Effector CD8-positive, alpha-beta T cell (primary cell): Measurements from ENCODE around the gene ITFG1.
"Not testable (repeated sequence)": the region's sequence is repeated elsewhere in the genome, so short reads cannot be mapped to it uniquely, and the experiment has no call there.

Experiments
- DNase-seq: peaks from one replicate; lab custom pipeline; 2025; lab: John Stamatoyannopoulos, UW

The ITFG1 gene

DNA sequence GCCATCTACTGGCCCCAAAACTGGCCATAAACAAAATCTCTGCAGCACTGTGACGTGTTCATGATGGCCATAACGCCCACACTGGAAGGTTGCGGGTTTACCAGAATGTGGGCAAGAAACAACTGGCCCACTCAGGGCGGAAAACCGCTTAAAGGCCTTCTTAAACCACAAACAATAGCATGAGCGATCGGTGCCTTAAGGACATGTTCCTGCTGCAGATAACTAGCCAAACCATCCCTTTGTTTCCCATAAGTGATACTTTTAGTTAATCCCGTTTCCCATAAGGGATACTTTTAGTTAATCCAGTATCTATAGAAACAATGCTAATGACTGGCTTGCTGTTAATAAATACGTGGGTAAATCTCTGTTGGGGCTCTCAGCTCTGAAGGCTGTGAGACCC, 308.4 kb downstream of the ITFG1 start:
- DNase-seq = not testable (repeated sequence)

DNA sequence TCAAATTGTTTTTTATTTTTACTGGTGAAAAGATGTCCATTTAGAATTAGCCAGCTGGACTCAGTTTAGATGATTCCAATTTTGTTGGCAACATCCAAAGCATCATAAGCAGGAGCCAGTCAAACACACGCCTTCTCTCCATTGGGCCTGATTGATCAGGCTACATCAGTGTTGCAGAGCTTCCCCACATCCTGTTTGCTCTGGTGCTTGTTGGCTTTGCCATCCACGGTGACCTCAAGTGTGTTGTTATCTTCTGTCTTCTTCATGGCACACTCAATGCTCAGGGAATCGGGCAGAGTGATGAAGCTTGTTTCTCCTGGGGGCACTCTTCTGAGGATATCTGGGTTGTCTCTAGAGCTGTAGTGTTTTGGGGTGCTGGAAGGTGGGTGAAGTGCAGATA, 310.8 kb downstream of the ITFG1 start:
- DNase-seq = no peak

DNA sequence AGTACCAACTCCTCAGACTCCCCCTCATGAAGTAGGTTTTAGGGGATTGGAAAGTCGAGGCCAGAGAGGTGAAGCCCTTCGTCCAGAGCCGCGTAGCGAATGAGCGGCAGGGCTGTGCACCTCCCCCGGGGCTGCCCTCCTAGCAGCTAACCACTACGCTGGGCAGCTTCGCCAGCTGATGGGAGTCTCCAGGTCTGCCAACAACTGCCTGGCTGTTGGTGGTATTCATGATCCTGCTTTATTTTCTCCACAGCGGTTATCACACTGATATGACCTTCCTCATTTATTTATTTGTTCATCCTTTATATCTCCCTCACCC, 316.3 kb downstream of the ITFG1 start:
- DNase-seq = no peak

DNA sequence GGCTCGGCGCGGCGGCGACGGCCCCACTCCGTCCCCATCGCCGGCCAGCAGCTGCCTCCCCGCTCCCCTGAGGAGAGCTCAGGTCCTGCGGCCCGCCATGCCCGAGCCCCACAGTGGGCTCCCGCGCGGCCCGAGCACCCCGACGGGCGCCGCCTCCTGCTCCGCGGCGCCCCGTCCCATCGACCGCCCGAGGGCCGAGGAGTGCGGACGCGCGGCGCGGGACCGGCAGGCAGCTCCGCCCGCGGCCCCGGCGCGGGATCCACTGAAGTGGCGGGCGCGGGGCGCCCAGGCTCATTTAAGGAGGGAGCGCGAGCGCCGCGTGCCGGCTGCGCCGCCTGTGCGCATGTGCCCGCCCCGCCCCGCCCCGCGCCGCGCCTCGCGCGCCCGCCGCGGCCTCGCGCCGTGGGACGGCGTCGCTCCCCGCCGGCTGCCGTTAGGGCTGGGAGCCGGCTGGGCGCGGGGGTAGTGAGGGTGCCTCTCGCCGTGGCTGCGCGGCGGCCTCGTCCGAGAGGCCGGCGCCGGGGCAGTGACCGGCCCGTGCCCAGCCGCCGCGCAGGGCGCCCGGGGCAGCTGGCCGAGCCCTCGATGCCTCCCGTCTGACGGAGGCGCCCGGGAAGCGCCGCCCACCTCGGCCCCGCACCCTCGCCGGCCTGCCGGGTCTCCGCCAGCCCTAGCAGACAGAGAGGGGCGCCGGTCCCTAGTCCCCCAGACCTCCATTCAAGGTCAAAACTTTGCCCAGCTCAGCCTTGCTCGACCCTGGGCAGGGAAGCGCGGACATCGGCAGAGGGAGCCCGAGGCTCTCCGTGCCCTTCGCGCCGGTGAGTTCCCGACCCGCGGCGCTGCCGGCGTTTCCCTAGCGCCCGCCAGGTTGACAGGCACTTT, 316.9 kb downstream of the ITFG1 start, which contains the start of gene NETO2:
TSS of gene NETO2 (minus strand) at position 269 of the 882 bp plus-strand sequence. CDS start 333 bp downstream, outside the sequence.
- no peak for DNase-seq

DNA sequence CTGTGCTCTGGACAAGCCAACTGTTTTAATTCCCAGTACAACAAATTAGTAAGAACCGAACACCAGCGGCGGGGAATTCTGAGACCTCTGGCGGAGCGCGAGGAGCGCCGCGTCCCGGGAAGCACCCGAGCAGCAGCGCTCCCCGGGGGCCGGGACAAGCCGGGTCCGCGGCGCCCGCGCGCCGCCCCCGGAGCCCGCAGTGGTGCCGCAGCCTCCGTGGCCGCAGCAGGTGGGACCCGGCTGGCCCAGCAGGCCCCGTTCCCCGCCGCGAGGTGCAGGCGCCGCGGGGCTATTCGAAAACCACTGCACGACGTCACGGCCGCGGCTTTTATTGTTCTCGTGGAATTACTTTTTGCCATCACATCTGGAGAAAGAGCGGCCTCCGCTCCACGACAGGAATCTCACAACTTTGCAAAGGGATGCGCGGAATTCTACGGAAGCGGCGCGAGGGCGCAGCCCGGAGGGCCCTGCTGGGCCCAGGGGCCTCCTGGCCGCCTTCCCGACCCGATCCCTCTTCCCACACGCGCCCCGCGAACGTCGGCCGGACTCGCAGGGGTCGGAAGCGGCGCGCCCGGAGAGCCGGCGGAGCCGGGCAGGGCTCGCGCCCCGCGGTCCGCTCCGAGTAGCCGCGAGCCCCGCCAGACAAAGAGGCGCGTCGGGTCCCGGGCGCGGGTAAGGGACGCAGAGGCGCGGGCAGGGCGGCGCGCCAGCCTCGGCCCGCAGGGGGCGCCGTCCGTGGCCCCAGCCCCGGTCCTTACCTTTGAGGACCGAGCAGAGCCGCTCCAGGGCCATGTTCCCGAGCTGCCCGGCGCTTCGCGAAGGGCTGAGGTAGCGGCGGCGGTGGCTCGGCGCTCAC, 317.8 kb downstream of the ITFG1 start:
- no peak for DNase-seq

DNA sequence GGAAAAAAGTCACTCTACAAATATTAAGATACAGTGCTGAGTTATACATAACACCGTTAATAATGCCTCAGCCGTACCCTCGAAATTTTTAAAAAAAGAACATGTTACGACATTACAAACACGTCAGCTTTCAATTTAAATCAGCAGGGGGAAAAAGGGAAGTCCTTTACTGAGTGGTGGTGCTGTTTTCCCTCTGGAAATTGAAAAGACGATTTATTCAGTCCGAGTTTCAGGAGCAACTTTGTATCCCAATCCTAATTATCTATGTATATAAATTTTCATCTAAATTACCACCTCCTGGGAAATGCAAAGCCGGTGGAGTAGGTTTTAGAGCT, 318.4 kb downstream of the ITFG1 start:
- DNase-seq = no peak

DNA sequence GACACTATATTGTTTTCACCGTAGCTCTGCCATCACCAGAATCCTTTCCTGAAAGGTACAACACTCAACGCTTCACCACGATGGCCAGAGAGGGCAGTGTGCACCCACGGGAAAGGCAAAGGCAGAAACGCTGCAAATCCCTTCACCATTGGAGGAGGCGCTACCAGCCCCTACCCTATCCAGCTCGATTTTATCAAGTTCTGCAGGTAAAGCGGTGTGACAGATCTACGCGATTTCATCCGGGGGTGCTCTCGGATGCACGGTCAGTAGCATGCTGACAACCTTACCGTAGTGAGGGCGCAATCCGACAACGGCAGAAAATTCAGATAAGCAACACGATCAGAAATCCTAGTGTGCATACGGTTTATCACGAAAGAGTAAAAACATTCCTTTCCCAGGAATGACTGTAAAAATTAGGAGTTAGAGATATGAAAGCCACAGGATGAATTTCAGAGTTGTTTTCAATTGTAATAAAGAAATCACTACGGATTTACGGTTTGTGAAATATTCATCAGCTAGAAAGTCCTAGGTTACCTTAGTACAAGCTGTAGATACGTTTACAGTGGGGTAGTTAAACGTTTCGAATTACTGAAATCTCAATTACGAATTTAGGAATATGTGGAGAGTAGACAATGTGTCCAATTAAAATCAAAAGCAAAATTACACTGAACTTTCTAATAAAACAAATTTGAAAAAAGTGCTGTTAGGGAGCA, 318.9 kb downstream of the ITFG1 start:
- peak; percentile 62 for DNase-seq

DNA sequence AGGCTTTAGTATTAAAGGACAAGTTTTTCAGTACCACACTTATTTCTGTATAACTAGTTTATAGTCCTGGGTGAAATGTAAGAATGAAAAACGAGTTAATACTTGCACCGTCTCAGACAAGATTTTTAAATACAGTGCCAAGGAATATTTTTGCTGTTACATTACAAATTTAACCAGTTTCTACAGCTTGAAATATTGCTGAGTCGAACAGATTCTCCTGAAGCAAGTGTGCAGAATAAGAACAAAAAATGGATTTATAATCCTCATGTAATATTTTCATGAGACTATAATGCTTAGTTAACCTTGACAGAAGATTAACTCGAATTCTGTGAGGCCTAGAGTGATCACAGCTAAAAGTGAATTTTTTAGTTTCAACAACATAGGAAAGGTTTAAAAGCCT, 320.2 kb downstream of the ITFG1 start:
- no peak for DNase-seq

DNA sequence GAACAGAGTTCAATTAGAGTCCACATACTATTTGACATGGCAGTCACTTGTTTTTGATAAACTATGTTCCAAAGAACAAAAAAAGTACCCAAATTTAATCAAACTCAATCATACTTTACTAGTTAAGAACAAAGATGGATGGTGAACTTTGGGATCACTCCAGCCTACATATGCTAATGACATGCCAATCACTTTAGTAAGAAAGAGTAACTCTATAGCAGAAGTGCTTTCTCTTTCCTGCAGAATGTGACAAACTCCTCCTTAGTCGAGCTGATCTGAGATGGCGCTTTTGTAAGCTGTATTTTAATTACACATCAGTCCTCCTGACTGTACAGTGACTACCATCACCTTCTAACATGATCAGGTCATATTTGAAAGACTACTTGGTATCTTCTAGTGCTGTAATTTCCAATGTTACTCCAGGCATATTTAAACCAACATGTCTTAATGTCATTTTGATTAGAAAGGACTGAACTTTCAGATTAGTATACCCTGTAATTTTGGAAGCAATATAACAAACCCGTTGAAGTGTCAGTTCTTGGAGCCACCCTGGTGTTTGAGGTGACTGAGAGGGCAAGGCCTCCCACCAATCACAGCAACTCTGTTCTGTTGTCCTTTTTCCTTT, 321.2 kb downstream of the ITFG1 start:
- no peak for DNase-seq

DNA sequence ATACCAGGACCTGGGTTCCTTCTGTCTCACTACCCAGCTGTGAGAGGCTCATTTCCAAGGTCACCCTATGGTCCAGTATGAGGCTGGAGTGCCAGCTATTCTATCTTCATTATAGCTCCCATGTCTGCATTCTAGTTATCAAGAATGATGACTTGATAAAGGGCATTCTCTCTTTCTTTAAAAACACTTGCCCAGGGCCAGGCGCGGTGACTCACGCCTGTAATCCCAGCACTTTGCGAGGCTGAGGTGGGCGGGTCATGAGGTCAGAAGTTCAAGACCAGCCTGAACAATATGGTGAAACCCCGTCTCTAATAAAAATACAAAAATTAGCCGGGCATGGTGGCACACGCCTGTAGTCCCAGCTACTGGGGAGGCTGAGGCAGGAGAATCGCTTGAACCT, 322.9 kb downstream of the ITFG1 start:
- DNase-seq = not testable (repeated sequence)

DNA sequence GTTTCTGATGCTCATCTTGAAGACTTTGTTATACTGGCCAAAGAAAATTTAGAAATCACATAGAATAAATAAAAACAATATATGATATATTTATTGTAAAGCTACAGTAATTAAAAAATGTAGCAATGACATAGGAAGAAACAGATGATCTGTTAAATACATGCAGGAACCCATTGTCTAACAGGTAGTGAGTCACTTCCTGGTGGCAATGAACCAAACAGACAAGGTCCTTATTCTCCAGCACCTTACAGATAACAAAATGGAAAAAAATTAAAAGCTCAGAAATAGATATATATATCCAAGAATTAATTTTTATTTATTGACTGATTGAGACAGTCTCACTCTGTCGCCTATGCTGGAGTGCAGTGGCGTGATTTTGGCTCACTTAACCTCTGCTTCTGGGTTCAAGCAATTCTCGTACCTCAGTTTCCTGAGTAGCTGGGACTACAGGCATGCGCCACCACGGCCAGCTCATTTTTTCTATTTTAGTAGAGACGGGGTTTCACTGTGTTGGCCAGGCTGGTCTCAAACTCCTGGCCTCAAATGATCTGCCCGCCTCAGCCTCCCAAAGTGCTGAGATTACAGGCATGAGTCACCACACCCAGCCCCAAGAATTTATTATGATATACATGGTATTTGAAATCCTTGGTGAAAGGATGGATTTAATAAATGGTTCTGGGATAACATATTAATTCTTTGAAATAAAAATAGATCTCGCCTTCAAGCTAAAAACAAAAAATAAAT, 324.6 kb downstream of the ITFG1 start:
- no peak for DNase-seq

DNA sequence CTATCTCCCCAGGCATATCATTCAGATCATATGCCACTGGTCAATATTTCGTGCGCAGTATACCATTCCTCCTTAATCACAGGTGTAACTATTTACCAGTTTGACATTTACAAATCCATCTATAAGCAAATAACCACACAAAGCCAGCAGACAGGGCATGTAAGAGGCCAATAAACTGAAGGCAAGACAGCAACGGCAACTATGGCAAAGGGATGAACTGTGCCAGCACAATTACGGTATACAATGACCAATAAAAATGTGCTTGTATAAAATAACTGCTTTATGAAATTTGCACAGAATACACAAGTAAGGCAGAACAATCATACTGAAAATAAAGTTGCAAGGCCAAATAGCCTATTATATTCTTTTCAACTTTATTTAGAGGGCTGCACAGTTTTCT, 326.3 kb downstream of the ITFG1 start:
- no peak for DNase-seq

DNA sequence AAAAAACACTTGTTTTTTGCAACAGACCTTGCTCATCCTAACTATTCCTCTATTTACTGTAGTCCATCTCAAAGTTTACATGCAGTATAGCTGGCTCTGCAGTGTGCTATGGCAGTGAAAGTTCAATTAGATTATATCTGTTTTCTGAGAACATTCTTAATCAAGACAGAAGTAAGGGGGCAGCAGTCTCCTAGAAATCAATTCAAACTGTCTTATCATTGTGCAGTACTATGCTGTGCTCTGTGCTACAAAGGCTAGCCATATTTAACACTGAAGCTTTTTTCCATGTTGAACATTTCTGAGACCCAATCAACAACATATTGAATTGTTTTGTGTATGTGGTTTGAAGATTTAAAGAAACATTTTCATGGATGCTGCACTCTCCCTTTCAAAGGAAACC, 328.6 kb downstream of the ITFG1 start:
- no peak for DNase-seq

DNA sequence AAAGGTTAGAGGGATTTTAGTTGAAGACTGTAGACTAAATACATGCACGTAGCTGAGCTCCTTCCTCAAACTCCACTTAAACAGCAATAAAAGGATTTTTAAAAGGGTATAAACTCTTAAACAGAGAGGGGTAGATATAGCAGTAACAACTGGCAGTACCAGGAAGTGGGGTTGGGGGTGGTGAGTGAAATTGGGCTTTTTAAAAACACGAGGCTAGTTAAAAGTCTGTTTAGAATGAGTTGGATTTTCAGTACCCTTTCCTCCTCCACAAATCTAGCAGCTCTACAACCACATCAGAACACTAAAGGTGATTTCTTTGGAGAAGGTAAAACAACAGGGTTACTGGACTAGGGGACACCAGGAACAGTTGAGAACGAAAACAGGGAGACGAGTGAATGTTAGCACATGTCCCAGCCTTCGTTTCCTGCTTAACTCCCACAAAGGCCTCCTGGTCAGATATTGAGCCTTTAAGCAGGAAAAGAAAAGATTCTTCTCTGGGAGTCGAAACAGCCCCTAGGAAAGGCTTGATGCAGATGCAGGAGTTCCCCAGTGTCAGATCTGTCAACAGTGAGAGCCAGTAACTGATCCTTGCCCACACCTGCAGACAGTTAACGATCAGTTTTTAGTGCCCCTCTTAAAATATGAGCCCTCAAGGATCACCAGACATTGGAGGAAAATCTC, 331.0 kb downstream of the ITFG1 start:
- no peak for DNase-seq

DNA sequence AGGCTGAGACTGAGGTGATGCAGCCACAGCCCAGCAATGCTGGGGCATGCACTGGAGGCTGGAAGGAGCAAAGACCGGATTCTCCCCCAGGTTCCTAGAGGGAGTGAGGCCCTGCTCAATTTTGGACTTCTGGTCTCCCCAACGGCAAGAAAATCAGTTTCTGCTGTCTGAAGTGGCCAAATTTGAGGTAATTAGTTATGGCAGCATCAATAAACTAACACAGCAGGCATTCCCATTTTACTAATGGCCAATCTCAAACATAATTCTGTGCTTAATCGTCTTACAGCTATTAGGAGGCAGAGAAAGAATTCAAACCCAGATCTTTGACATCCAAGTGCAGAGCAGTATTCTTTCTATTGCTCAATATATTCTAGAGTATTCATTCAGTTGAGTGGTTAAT, 333.3 kb downstream of the ITFG1 start:
- no peak for DNase-seq

DNA sequence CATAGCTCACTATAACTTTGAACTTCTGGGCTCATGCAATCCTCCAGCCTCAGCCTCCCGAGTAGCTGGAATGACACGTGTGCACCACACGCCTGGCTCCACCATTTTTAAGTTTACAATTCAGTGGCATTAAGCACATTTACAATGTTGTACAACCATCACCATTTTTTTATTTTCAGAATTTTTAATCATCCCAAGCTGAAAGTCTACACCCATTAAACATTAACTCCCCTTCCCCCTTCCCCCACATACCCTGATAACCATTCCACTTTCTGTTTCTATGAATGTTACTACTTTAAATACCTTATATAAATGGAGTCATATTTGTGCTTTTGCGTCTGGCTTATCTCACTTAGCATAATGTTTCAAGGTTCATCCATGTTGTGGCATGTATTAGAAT, 335.1 kb downstream of the ITFG1 start:
- no peak for DNase-seq

DNA sequence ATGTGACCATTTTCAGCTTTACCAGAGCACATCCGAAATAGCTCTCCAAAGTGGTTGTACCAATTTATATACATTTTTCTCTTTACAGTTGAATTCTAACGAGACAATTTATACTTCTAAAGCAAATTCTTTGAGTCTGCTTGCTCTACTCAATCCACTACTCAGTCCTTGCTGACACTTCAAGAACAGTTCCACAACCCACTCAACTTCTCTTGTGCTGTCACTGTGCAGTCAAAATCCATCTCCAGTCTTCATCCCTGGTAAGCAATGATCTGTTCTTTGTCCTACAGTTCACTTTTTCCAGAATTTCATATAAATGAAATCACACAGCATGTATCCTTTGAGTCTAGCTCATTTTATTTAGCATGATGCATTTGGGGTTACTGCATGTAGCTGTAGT, 347.7 kb downstream of the ITFG1 start:
- no peak for DNase-seq

DNA sequence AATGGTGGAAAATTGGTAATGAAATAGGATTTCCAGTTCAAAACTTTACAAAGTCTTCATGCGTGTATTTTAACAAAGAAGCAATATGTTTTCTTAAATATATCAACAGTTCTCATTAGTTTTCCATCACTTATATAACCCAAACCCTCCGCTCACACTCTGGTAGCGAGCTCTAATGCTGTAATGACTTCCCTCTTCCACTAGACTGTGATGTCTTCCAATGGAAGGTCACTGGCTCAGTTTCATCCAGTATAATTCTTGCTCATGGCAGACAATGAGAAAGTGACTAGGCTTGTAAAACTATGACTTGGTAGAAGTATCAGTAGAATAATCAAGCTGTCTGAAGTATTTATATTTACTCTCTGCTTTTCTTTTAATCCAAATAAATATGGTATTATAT, 349.9 kb downstream of the ITFG1 start:
- no peak for DNase-seq

DNA sequence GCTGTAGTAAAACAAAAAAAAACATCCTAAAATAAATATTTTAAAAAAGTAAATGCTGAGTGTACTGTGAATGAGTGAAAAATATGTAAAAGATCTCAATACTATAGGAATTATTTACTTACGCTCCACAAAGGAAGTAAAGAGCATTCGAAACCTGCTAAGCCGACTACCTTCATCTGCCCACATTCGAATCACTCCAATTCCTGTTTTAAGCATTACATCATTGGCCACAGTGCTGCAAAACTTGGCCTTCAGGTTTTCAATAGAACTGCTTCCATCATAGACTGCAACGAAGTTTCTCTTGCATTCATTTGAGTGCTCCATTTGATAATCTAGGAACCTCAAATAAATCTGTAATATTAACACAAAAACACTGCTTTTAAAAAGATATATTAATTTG, 351.5 kb downstream of the ITFG1 start:
- DNase-seq = no peak
